GM18505 (cell line): Measurements from ENCODE around the gene DCAF8.

Experiments used
- ATAC-seq: cut with Tn5 transposase; IDR thresholded peaks from one replicate; pipeline ENCODE4 v1.9.1; 2021; ENCODE audit not compliant: unreplicated experiment
- POLR2A ChIP-seq: IDR thresholded peaks from 4 replicates; pipeline ENCODE4 v1.6.1; 2011; ENCODE audit warnings: borderline replicate concordance; ENCODE audit not compliant: insufficient read depth, insufficient read length; ENCODE audit errors: extremely low read depth

DCAF8 gene

GRCh38 chr1:160227034-160227433 lies 35.3 kb downstream of the DCAF8 start:
- no peak for ATAC-seq
- TF ChIP-seq POLR2A = no peak

DNA sequence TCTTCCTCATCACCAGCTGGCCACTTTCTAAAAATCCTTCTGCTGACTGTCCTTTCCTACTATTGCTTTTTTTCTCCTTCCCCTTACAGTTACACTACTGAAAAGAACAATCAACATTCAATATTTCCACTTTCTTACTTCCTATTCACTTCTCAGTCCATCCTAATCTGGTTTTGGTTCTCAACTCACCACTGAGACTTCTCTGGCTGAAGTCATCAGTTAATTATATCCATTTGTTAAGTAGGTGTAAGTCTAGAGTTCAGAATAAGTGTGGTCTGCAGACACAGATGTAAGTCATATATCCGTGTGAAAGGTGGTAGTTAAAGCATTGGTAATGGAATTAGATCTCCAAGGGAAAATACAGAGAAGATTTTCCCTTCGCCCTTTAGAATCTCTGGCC lies 35.7 kb downstream of the DCAF8 start:
- no peak for ATAC-seq
- no peak for TF ChIP-seq POLR2A

DNA sequence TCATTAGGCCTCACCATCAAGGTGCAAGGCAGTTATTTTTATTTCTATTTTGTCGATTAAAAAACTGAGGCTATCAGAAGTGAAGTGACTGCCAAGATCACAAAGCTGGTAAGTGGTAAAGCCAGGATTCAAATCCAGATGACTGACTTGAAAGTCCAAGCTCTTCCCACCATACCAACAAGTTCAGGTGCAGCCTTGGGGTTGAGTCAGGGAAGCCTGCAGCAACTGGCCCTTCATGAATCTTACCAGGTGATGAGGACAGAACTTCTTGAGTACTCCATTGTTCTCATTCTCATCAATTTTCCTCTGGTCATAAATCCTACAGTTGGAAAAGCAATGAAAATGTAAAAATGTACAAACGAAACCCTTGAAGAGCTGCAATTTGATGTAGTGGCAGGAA lies 37.0 kb downstream of the DCAF8 start:
- no peak for ATAC-seq
- TF ChIP-seq POLR2A = no peak

GRCh38 chr1:160224606-160225005 lies 37.7 kb downstream of the DCAF8 start:
- no peak for ATAC-seq
- TF ChIP-seq POLR2A = no peak

DNA sequence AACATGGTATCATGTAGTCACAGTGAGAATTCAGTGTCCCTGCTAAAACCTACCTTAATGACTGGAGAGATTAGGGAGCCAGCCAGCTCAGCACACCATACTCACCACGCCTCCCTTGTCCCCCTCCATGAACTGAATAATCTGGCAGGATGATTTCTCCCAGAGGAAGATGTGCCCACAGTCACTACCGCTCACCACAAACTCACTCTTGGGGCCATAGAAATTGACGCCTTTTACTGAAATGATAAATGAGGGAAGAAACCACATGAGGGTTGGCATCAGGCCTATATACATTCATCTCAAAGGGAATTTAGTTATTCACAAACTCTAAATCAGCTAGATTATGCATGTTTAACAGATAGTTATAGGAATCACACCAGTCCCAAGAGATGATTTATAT lies 39.8 kb downstream of the DCAF8 start:
- no peak for ATAC-seq
- no peak for TF ChIP-seq POLR2A

GRCh38 chr1:160221089-160221488 lies 41.3 kb downstream of the DCAF8 start:
- ATAC-seq = no peak
- no peak for TF ChIP-seq POLR2A

DNA sequence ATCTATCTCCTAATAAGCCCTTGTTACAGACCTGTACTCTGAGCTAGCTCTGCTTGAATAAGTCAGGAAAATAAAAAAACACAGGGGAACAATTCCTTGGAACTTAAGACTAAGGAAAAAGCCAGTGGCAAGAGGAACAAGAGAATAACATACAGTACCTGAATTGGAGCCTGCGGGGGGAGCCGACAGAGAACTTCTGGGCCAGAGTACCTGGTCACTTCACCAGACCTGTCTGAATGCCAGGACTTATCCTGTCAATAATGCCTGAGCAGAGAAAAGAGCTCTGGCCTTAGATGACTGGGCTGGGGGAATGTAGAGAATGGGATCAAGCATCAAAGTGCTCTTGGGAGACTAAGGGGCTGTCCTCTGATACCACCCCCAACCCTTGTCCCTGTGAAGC lies 42.0 kb downstream of the DCAF8 start:
- no peak for TF ChIP-seq POLR2A
- no peak for ATAC-seq

GRCh38 chr1:160219062-160219929 lies 43.1 kb downstream of the DCAF8 start:
- TF ChIP-seq POLR2A = no peak
- no peak for ATAC-seq

GRCh38 chr1:160217481-160218051 lies 44.8 kb downstream of the DCAF8 start:
- ATAC-seq = no peak
- TF ChIP-seq POLR2A = no peak

DNA sequence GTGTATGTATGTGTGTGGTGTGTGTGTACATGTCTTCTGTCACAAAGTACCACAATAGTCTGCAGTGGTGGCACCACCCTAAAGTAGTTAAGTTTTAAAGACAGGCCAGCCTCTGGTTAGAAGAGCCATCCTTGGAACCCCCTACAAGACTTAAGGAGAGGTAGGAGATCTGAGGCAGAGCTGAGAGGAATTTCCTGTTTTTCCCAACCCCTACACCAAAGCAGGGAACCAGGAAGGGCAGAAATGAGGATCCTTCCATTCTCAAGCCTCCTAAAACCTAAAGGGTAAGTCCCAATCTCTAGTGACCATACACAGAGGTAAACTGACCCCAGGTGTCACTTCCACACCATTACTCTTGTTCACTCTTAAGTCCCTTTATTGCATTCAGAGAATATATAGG lies 46.0 kb downstream of the DCAF8 start:
- no peak for TF ChIP-seq POLR2A
- ATAC-seq = no peak

- no peak for ATAC-seq
- no peak for TF ChIP-seq POLR2A
Observed at GRCh38 chr1:160214481-160215140, 47.7 kb downstream of the DCAF8 start.

DNA sequence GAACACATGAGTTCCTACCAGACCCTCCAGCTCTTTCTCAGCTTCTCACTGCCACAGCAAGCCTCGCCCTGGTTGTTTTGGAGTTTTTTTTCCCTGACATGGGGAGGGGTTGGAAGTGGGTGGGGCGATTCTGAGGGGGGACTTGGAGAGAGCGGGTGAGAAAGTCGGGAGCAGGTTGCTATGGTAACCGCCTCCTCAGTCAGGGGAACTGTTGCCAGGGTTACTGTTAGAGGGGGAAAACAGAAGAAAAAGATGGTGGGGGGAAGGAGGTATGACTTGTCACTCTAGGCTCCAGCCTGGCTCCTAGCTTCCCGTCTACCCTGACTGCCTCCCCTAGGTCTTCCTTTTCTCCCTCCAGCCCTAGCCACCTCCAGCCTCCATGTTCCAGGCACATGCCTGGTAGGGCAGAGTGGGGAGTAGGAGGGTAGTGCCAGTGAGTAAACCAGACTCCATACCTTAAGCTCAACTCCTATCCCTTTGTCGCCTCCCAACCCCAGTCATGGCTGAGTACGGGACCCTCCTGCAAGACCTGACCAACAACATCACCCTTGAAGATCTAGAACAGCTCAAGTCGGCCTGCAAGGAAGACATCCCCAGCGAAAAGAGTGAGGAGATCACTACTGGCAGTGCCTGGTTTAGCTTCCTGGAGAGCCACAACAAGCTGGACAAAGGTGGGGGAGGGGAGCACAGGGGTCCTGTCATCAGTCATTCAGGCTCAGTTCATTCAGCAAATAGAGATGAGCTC lies 51.1 kb downstream of the DCAF8 start:
- no peak for ATAC-seq
- no peak for TF ChIP-seq POLR2A

- TF ChIP-seq POLR2A = no peak
- no peak for ATAC-seq
Observed at GRCh38 chr1:160210561-160210960, 51.8 kb downstream of the DCAF8 start.

DNA sequence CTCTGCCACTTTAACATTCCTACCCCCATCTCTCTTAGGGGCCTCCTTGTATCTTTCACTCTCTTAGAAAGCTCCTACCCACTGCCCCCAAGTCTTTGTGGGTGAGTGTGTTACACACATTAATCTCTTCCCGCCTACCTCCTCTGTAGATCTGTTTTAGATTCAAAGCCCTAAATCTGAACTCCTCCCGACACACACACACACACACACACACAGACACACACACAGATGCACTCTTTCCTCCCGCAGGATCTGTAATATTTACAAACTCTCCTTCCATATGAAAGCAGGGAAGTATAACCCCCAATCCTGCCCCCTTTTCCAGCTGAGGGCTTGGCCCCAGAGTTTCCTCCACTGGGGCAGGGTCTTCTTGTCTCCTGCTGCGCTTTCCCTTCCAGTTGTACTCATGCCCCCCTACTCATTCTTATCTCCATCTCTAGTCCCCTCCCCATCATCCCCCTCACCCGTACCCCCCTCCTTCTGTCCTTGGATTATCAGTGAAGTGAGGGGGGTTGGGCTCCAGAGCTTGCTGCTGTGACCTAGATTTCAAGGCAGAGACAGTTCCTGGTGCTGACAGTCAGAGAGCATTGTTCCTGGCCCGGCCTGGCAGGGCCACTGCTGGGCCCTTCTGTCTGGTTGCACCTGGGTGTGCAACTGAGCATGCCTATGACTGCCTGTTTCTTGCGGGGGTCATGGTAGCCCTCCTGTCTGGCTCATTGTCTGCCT lies 52.9 kb downstream of the DCAF8 start:
- ATAC-seq = no peak
- TF ChIP-seq POLR2A = no peak
